Esophagus muscularis mucosa (tissue), 4 donors: ENCODE results near the gene UGCG. TPM values are rescaled to one million over a fixed set of nuclear protein-coding genes. Genes with fewer than 3 reads are reported as not detected.
A peak's percentile ranks its signal among the peaks of the same experiment; 100 is the strongest.
"Not testable (repeated sequence)": the region's sequence is repeated elsewhere in the genome, so short reads cannot be mapped to it uniquely, and the experiment has no call there.

Experiments
- DNase-seq: peaks from one replicate; pipeline ENCODE4 v3.0.0-alpha.2; 2017; ENCODE audit errors: extremely low spot score
- H3K27ac ChIP-seq, 4 donors: fragments of 200-600 bp; sonication (generic); replicated peaks in 1 of 4; 1 replicate in 3 of 4; 2 replicates in 1 of 4; pipeline ENCODE4 v1.5.1; 2016 to 2019; ENCODE audit warnings: mild to moderate bottlenecking in 1 of 4
- H3K27me3 ChIP-seq, 4 donors: fragments of 200-600 bp; sonication (generic); one replicate each; pipeline versions ENCODE4 v1.5.1 to v1.6.0; 2016 to 2019
- H3K36me3 ChIP-seq, 4 donors: fragments of 200-600 bp; sonication (generic); one replicate each; pipeline ENCODE4 v1.5.1; 2016 to 2019
- H3K4me1 ChIP-seq, 4 donors: fragments of 200-600 bp; sonication (generic); one replicate each; pipeline ENCODE4 v1.5.1; 2016 to 2019
- H3K4me3 ChIP-seq, 4 donors: fragments of 200-600 bp; sonication (generic); 1 replicate in 2 of 4; 2 replicates in 2 of 4; pipeline ENCODE4 v1.5.1; 2016 to 2019; ENCODE audit warnings: mild to moderate bottlenecking in 4 of 4, moderate library complexity in 1 of 4
- H3K9me3 ChIP-seq, 4 donors: fragments of 200-600 bp; sonication (generic); 1 replicate in 3 of 4; 2 replicates in 1 of 4; pipeline ENCODE4 v1.5.1; 2016 to 2019
- EP300 ChIP-seq: sonication (generic); formaldehyde crosslinking; IDR thresholded peaks from one replicate; pipeline ENCODE4 v1.6.1; 2017; ENCODE audit warnings: antibody characterized with exemption
- POLR2A ChIP-seq: fragments of 450-650 bp; IDR thresholded peaks from one replicate; pipeline ENCODE4 v1.6.1; 2017; ENCODE audit warnings: antibody characterized with exemption, moderate library complexity, mild to moderate bottlenecking, low read depth
- POLR2AphosphoS5 ChIP-seq, 2 donors: sonication (generic); formaldehyde crosslinking; IDR thresholded peaks; one replicate each; pipeline ENCODE4 v1.6.1; 2017; ENCODE audit warnings: antibody characterized with exemption in 2 of 2
- WGBS: methylation state at CpG from one replicate; pipeline ENCODE4 v1.1.5; 2018; 5-methylcytosine and 5-hydroxymethylcytosine counted together
- intact Hi-C: fragments of 100-400 bp; cut with DNase I; formaldehyde crosslinking; loops from one replicate; pipeline ENCODE4 v1.15.1; 2023
- total RNA-seq, 4 donors: library from RNA; depleted of rRNA; stranded (reverse); fragments of >200 nt; gene quantifications; one replicate each; pipeline versions ENCODE4 v1.1.0 to v1.2.1, GENCODE V29; 2016
- TF ChIP-seq, protein P1 (sequence below), 3 experiments: fragments of 200-600 bp in 2 of 3; fragments of 450-650 bp in 1 of 3; sonication (generic) in 2 of 3; IDR thresholded peaks; one replicate each; pipeline ENCODE4 v1.5.1; 2017 to 2019; ENCODE audit warnings: antibody characterized with exemption in 3 of 3, mild to moderate bottlenecking in 2 of 3, moderate library complexity in 1 of 3

Gene UGCG
- total RNA-seq, 4 donors from 2014 or later, result 24.5 to 87.8 (median 33.5) TPM

DNA sequence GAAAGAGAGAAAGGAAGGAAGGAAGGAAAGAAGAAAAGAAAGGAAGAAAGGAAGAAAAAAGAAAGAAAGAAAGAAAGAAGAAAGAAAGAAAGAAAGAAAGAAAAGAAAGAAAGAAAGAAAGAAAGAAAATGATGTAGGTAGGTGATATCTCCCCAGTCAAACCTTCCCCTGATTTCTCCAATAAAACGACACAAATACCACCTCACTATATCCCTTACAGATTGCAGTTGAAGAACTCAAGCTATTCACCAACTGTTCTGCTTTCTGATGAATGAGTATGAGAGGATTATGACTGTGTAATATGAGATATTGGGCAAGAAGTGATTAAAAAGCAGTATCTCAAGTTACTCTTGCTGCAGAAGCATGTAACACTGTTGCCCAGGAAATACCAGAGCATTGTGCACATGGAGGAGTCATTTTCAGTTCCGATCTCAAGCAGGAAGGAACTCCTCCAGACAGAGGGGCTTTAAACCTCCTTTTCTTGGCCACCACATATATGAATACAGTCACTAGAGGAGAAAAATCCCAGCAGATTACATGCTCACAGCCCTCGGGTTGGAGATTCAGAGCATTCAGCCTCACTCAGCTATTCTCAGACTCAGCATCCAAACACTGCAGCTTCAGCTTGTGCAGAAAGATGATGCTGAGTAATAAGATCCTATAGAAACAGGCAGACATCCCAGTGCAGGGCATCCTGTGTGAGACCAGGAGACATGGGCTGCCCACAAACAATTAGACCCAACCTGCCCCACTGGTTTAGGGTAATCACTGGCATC is 61.4 kb downstream of the UGCG start:
- no peaks in the 10 kb centered on the region for H3K36me3 ChIP-seq
- TF ChIP-seq, protein P1, sequence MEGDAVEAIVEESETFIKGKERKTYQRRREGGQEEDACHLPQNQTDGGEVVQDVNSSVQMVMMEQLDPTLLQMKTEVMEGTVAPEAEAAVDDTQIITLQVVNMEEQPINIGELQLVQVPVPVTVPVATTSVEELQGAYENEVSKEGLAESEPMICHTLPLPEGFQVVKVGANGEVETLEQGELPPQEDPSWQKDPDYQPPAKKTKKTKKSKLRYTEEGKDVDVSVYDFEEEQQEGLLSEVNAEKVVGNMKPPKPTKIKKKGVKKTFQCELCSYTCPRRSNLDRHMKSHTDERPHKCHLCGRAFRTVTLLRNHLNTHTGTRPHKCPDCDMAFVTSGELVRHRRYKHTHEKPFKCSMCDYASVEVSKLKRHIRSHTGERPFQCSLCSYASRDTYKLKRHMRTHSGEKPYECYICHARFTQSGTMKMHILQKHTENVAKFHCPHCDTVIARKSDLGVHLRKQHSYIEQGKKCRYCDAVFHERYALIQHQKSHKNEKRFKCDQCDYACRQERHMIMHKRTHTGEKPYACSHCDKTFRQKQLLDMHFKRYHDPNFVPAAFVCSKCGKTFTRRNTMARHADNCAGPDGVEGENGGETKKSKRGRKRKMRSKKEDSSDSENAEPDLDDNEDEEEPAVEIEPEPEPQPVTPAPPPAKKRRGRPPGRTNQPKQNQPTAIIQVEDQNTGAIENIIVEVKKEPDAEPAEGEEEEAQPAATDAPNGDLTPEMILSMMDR (IDR thresholded peaks at IDR 0.05), result no peak
- peak in 1 of 2 donors; percentile 80 for TF ChIP-seq POLR2AphosphoS5 (IDR thresholded peaks at IDR 0.05)
- intact Hi-C loops, result loop anchor here (5.0 kb wide), 1 partner anchor 49 kb away; no protein-coding TSS in a partner anchor
- H3K27ac ChIP-seq, result peak overlapping the region in 2 of 4 donors; percentile 58 to 60
- DNase-seq, result no peak
- no peaks in the 10 kb centered on the region for H3K27me3 ChIP-seq
- WGBS, result 7% methylated on average over 3 of the region's 3 CpGs
- H3K4me3 ChIP-seq, result peak overlapping the region in 3 of 4 donors; percentile 0 to 48 (median 18)
- peaks cover 8 to 17% (median 12%) of the 10 kb centered on the region in 4 donors for H3K4me1 ChIP-seq
- H3K9me3 ChIP-seq, result no peaks in the 10 kb centered on the region

DNA sequence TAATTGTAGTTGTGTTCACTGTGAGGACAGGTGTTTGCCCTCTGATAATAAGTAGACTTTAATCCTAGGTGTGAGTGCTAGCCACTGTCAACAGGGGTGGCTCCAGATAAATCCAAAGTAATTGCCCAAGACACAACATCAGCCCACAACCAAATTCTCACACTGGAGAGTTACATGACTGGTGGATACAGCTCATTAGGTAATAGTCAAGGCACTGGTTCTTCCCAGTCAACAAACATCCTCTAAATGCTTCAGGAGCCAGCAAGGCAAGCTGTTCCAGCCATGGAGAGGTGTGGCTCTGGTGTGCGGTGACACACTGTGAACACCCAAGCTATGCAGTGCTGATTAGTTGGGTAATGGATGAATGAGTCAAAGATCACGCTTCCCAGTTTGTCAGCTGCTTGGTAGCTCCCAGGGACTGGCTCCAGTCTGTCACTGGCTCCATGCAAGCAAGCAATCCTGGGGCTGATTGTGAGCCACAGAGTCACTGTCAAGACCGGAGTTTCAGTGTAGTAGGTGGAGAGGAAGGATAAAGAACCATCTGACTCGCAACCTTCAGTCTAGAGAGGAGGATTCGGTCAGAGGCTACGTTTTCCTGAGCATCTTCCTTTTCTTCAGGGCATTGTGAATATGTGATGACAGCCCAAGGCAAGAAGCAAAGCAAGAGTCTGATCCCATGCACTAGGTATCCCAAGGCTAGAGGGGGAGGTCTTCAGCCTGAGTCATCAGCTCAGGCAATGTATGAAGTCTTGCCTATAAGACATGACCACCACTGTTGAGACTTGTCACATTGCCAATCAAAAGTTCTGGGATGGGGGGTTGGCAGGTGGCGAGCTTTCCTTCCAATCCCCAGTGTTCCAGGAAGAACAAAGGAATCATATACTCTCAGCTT is 63.1 kb downstream of the UGCG start:
- intact Hi-C loops, result loop anchor here (5.0 kb wide), 1 partner anchor 48 kb away; no protein-coding TSS in a partner anchor
- WGBS, result 99% methylated on average over 6 of the region's 7 CpGs
- H3K36me3 ChIP-seq, result no peaks in the 10 kb centered on the region
- H3K27ac ChIP-seq, result no peak overlapping the region
- H3K4me3 ChIP-seq, result no peak overlapping the region
- H3K9me3 ChIP-seq, result no peaks in the 10 kb centered on the region
- peaks cover 8 to 17% (median 12%) of the 10 kb centered on the region in 4 donors for H3K4me1 ChIP-seq
- DNase-seq, result no peak
- TF ChIP-seq, protein P1 (IDR thresholded peaks at IDR 0.05), result no peak
- TF ChIP-seq POLR2A (no peak), POLR2AphosphoS5 (IDR thresholded peaks at IDR 0.05) (peak in 1 of 2 donors; percentile 24), EP300 (no peak)
- no peaks in the 10 kb centered on the region for H3K27me3 ChIP-seq

DNA sequence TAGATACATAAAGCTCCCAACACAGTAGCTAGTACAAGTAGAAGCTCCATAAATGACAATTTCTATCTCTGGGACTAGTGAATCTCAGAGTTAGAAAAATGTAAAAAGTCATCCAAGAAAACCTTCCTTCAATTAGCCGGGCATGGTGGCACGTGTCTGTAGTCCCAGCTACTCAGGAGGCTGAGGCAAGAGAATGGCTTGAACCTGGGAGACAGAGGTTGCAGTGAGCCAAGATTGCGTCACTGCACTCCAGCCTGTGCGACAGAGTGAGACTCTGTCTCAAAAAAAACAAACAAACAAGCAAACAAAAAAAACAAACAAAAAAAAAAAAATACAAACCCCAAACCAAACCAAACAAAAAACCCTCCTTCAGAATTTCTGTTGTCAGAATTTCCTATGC is 63.9 kb downstream of the UGCG start:
- H3K27ac ChIP-seq, H3K27me3 ChIP-seq, intact Hi-C loops, H3K36me3 ChIP-seq, DNase-seq, H3K4me3 ChIP-seq, H3K9me3 ChIP-seq: not testable (repeated sequence)
- WGBS, result 87% methylated on average over 4 of the region's 4 CpGs
- H3K4me1 ChIP-seq, result peaks cover 8 to 17% (median 12%) of the 10 kb centered on the region in 4 donors

DNA sequence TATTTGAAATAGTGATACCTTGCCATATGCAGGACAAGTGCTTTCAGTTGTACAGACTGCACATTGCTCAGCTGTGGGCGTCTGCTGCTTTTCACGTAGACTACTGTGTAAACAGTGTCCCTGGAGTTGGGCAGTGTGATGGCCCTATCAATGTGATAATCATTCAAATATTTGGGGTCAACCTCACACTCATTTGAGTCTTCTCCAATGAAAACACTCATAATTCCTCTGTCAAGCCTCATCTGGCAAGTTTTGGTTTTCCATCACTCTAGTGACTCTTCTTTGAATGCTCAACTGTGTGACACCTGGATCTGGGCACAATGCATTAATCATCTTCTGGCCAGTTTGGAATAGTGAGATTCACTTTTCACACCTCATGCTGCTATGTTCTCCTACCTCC is 64.4 kb downstream of the UGCG start:
- H3K4me3 ChIP-seq, result no peak overlapping the region
- no peak for TF ChIP-seq EP300
- TF ChIP-seq, protein P1 (IDR thresholded peaks at IDR 0.05), result no peak
- TF ChIP-seq POLR2AphosphoS5 (IDR thresholded peaks at IDR 0.05), result no peak
- TF ChIP-seq POLR2A, result no peak
- H3K4me1 ChIP-seq, result peaks cover 8 to 17% (median 12%) of the 10 kb centered on the region in 4 donors
- no peaks in the 10 kb centered on the region for H3K9me3 ChIP-seq
- H3K27ac ChIP-seq, result no peak overlapping the region
- no peaks in the 10 kb centered on the region for H3K27me3 ChIP-seq
- WGBS, result 50% methylated on average over 2 of the region's 2 CpGs
- no peak for DNase-seq
- H3K36me3 ChIP-seq, result no peaks in the 10 kb centered on the region
- intact Hi-C loops, result no loop called here

DNA sequence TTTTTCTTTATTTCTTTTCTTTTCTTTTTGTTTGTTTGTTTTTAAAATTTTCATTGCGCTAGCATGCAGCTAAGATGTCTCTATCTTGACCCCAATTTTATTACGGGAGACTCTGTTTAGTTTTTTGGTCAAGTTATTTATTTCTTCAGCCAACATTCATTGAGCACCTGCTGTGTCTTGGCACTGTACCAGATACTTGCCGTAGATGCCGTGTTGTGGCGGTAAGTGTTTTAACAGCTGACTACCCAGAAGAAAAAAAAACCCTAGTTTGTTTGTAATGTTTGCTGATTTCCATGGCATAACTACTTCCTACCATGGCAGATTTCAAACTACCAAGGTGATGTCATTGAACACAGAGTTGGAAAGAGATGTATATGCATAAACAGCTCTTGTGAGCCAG is 65.0 kb downstream of the UGCG start:
- H3K4me3 ChIP-seq, result no peak overlapping the region
- DNase-seq, result no peak
- intact Hi-C loops, result no loop called here
- peaks cover 8 to 17% (median 12%) of the 10 kb centered on the region in 4 donors for H3K4me1 ChIP-seq
- TF ChIP-seq POLR2A (no peak), EP300 (no peak), POLR2AphosphoS5 (IDR thresholded peaks at IDR 0.05) (no peak)
- TF ChIP-seq, protein P1 (IDR thresholded peaks at IDR 0.05), result no peak
- no peaks in the 10 kb centered on the region for H3K27me3 ChIP-seq
- no peak overlapping the region for H3K27ac ChIP-seq
- H3K9me3 ChIP-seq, result no peaks in the 10 kb centered on the region
- no peaks in the 10 kb centered on the region for H3K36me3 ChIP-seq
- 36% methylated on average over 5 of the region's 5 CpGs for WGBS
